HG03520 (cell line): ENCODE results near the gene KIAA1217.

ENCODE experiments used
- ATAC-seq: cut with Tn5 transposase; IDR thresholded peaks from one replicate; pipeline ENCODE4 v1.9.1; 2021; ENCODE audit warnings: mild to moderate bottlenecking, moderate library complexity; ENCODE audit not compliant: unreplicated experiment

Gene KIAA1217

GRCh38 chr10:24574578-24575155 is 365.7 kb downstream of the KIAA1217 start:
- no peak for ATAC-seq

GRCh38 chr10:24575481-24576002 is 366.6 kb downstream of the KIAA1217 start:
- no peak for ATAC-seq

- ATAC-seq = no peak
Measured at GRCh38 chr10:24579448-24579847, 370.5 kb downstream of the KIAA1217 start.

GRCh38 chr10:24579906-24580305 is 371.0 kb downstream of the KIAA1217 start:
- ATAC-seq = no peak

- ATAC-seq = no peak
Measured at GRCh38 chr10:24589265-24589664, 380.3 kb downstream of the KIAA1217 start.

GRCh38 chr10:24590697-24591457 is 381.9 kb downstream of the KIAA1217 start:
- ATAC-seq = no peak

- ATAC-seq = no peak
Measured at GRCh38 chr10:24596217-24596930, 387.4 kb downstream of the KIAA1217 start.

- no peak for ATAC-seq
Measured at GRCh38 chr10:24597426-24597825, 388.5 kb downstream of the KIAA1217 start.
